ENCODE measurements around the gene CDC42EP4.

DNA sequence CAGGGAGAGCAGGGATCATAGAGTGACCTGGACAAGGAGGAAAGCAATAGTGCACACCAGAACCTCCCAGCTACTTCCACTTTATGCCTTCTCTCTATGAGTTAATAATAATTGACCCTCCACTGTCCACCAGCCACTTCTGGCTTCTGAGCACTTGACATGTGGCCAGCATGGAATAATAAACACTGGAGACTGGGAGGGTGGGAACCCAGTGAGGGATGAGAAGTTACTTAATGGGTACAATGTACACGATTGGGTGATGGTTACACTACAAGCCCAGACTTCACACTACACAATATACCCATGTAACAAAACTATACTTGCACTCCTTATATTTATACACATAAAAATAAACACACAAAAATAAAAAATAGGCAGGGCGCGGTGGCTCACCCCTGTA, 11.4 kb downstream of the CDC42EP4 start:
- TF ChIP-seq, protein P1, sequence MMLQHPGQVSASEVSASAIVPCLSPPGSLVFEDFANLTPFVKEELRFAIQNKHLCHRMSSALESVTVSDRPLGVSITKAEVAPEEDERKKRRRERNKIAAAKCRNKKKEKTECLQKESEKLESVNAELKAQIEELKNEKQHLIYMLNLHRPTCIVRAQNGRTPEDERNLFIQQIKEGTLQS (IDR thresholded peaks at IDR 0.05), result no peak
- TF ChIP-seq, protein P2, sequence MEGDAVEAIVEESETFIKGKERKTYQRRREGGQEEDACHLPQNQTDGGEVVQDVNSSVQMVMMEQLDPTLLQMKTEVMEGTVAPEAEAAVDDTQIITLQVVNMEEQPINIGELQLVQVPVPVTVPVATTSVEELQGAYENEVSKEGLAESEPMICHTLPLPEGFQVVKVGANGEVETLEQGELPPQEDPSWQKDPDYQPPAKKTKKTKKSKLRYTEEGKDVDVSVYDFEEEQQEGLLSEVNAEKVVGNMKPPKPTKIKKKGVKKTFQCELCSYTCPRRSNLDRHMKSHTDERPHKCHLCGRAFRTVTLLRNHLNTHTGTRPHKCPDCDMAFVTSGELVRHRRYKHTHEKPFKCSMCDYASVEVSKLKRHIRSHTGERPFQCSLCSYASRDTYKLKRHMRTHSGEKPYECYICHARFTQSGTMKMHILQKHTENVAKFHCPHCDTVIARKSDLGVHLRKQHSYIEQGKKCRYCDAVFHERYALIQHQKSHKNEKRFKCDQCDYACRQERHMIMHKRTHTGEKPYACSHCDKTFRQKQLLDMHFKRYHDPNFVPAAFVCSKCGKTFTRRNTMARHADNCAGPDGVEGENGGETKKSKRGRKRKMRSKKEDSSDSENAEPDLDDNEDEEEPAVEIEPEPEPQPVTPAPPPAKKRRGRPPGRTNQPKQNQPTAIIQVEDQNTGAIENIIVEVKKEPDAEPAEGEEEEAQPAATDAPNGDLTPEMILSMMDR (IDR thresholded peaks at IDR 0.05; ENCODE audit: low read depth, low read length, missing input control), result no peak
- TF ChIP-seq YY1 (IDR thresholded peaks at IDR 0.05) (peak; percentile 47), RAD21 (IDR thresholded peaks at IDR 0.05) (peak in 1 of 2 donors; percentile 28), RXRA (IDR thresholded peaks at IDR 0.05) (peak; percentile 62 to 80), JUND (IDR thresholded peaks at IDR 0.05) (peak in 1 of 2 donors; percentile 53), REST (IDR thresholded peaks at IDR 0.05) (peak; percentile 31), SP1 (IDR thresholded peaks at IDR 0.05) (peak; percentile 54)
- TF ChIP-seq, protein P3, sequence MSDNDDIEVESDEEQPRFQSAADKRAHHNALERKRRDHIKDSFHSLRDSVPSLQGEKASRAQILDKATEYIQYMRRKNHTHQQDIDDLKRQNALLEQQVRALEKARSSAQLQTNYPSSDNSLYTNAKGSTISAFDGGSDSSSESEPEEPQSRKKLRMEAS (IDR thresholded peaks at IDR 0.05), result peak; percentile 66
